HCT116 (cell line): ENCODE measurements around the gene HAND2. TPM values are rescaled to one million over a fixed set of nuclear protein-coding genes. Genes with fewer than 3 reads are reported as not detected.

Source experiments
- ATAC-seq: fragments of 200-7000 bp; cut with Tn5 transposase; 2 replicates; pipeline ENCODE4 v1.9.1; 2020; ENCODE audit warnings: mild to moderate bottlenecking, moderate library complexity
- BruUV-seq: library from RNA; stranded (reverse); fragments of 400-500 nt; replicated peaks from 2 replicates; lab custom pipeline; 2021; lab: Mats Ljungman, UMichigan
- CTCF ChIA-PET: fragments of 300-600 bp; sonication (Branson Sonifier 250); formaldehyde crosslinking; loops from one replicate; lab custom pipeline; 2021; ENCODE audit warnings: antibody characterized with exemption; lab: Charles Lee
- POLR2A ChIA-PET: fragments of 300-600, 350-600 bp; sonication (Branson Sonifier 250); formaldehyde crosslinking; loops from one replicate; lab custom pipeline; 2021; ENCODE audit warnings: antibody characterized with exemption; lab: Charles Lee
- RAD21 ChIA-PET, 2 experiments: fragments of 300-600 bp; sonication (Branson Sonifier 250); formaldehyde crosslinking; loops; one replicate each; lab custom pipeline; 2023; ENCODE audit warnings: low total read pairs in 2 of 2; ENCODE audit not compliant: uncharacterized antibody in 2 of 2, unreplicated experiment in 2 of 2, low non-redundant PET in 1 of 2; lab: Charles Lee
- DNase-seq: peaks from one replicate; pipeline ENCODE4 v3.0.0-alpha.2; 2010; ENCODE audit warnings: low read depth, low spot score
- H2AFZ ChIP-seq: fragments of 200-600 bp; shearing (Covaris generic), sonication (generic); 2 replicates; pipeline ENCODE4 v1.6.1; 2017; ENCODE audit warnings: low read depth, mixed run types, mixed read lengths, antibody characterized with exemption, low read length; ENCODE audit not compliant: poor library complexity, severe bottlenecking
- H3K27ac ChIP-seq: 2 replicates; pipeline ENCODE4 v1.5.1; 2012; ENCODE audit warnings: low read depth, low read length
- H3K27me3 ChIP-seq: fragments of 200-600 bp; sonication (generic); 2 replicates; pipeline ENCODE4 v1.6.1; 2016; ENCODE audit warnings: mixed run types, low read length, mixed read lengths; ENCODE audit not compliant: insufficient read depth
- H3K36me3 ChIP-seq, 2 experiments: fragments of 200-500 bp in 1 of 2; fragments of 200-600 bp in 1 of 2; sonication (Bioruptor generic) in 1 of 2; sonication (generic) in 1 of 2; 2 replicates each; pipeline versions ENCODE4 v1.5.1 to v1.6.1; 2014 to 2016; ENCODE audit warnings: low read length in 2 of 2, inconsistent platforms in 1 of 2, mixed read lengths in 1 of 2, mixed run types in 1 of 2; ENCODE audit not compliant: insufficient read depth in 2 of 2, control insufficient read depth in 1 of 2
- H3K4me1 ChIP-seq, 2 experiments: fragments of 200-600 bp in 1 of 2; sonication (generic) in 1 of 2; 2 replicates each; pipeline versions ENCODE4 v1.5.1 to v1.6.1; 2012 to 2017; ENCODE audit warnings: low read length in 2 of 2, inconsistent platforms in 1 of 2, mild to moderate bottlenecking in 1 of 2, mixed read lengths in 1 of 2, mixed run types in 1 of 2, moderate library complexity in 1 of 2; ENCODE audit not compliant: insufficient read depth in 2 of 2, control insufficient read depth in 1 of 2
- H3K4me2 ChIP-seq: fragments of 200-600 bp; sonication (generic); 2 replicates; pipeline ENCODE4 v1.6.1; 2017; ENCODE audit warnings: mixed run types, low read length, mixed read lengths
- H3K4me3 ChIP-seq, 2 experiments: fragments of 200-600 bp in 1 of 2; sonication (generic) in 1 of 2; replicated peaks in 1 of 2; 2 replicates each; pipeline ENCODE4 v1.5.1; 2011 to 2016; ENCODE audit warnings: low read length in 2 of 2, control low read depth in 1 of 2, low read depth in 1 of 2, mild to moderate bottlenecking in 1 of 2, mixed read lengths in 1 of 2, mixed run types in 1 of 2
- H3K79me2 ChIP-seq: fragments of 200-600 bp; sonication (generic); 2 replicates; pipeline ENCODE4 v1.6.1; 2017; ENCODE audit warnings: mild to moderate bottlenecking, mixed run types, low read length, moderate library complexity, mixed read lengths; ENCODE audit not compliant: insufficient read depth
- H3K9ac ChIP-seq: fragments of 200-600 bp; sonication (generic); 2 replicates; pipeline ENCODE4 v1.6.1; 2016; ENCODE audit warnings: low read length, mixed read lengths
- H3K9me2 ChIP-seq: fragments of 200-600 bp; sonication (generic), shearing (Covaris generic); 2 replicates; pipeline ENCODE4 v1.6.1; 2017; ENCODE audit warnings: mixed run types, mild to moderate bottlenecking, moderate library complexity; ENCODE audit not compliant: insufficient read depth
- H3K9me3 ChIP-seq, 2 experiments: fragments of 200-500 bp in 1 of 2; fragments of 200-600 bp in 1 of 2; sonication (Bioruptor generic) in 1 of 2; sonication (generic) in 1 of 2; 2 replicates each; pipeline ENCODE4 v1.6.1; 2014 to 2017; ENCODE audit warnings: low read length in 2 of 2, mixed read lengths in 2 of 2, inconsistent platforms in 1 of 2, low read depth in 1 of 2, mild to moderate bottlenecking in 1 of 2, mixed run types in 1 of 2, moderate library complexity in 1 of 2; ENCODE audit not compliant: control insufficient read depth in 1 of 2, insufficient read depth in 1 of 2
- H4K20me1 ChIP-seq: fragments of 200-600 bp; sonication (generic), shearing (Covaris generic); 2 replicates; pipeline ENCODE4 v1.6.1; 2017; ENCODE audit warnings: mixed run types, mild to moderate bottlenecking, moderate library complexity; ENCODE audit not compliant: insufficient read depth
- CBX3 ChIP-seq: IDR thresholded peaks from 2 replicates; pipeline ENCODE4 v1.6.1; 2012; ENCODE audit warnings: low read depth
- EGR1 ChIP-seq: IDR thresholded peaks from 2 replicates; pipeline ENCODE4 v1.6.1; 2012; ENCODE audit warnings: low read depth
- EZH2phosphoT487 ChIP-seq: fragments of 200-600 bp; IDR thresholded peaks from 2 replicates; pipeline ENCODE4 v1.6.1; 2018; ENCODE audit warnings: antibody characterized with exemption, borderline replicate concordance
- FOSL1 ChIP-seq: IDR thresholded peaks from 2 replicates; pipeline ENCODE4 v1.6.1; 2012; ENCODE audit warnings: low read depth
- JUND ChIP-seq: IDR thresholded peaks from 2 replicates; pipeline ENCODE4 v1.6.1; 2012
- POLR2A ChIP-seq: IDR thresholded peaks from 2 replicates; pipeline ENCODE4 v1.7.0; 2011; ENCODE audit warnings: borderline replicate concordance; ENCODE audit not compliant: insufficient read depth, insufficient read length; ENCODE audit errors: extremely low read depth
- POLR2AphosphoS5 ChIP-seq: IDR thresholded peaks from 2 replicates; pipeline ENCODE4 v1.6.1; 2011; ENCODE audit warnings: mild to moderate bottlenecking, low read depth, low read length, moderate library complexity
- RAD21 ChIP-seq: IDR thresholded peaks from 2 replicates; pipeline ENCODE4 v1.6.1; 2012; ENCODE audit warnings: low read depth, mild to moderate bottlenecking
- YY1 ChIP-seq: IDR thresholded peaks from 2 replicates; pipeline ENCODE4 v1.6.1; 2011; ENCODE audit warnings: low read length, low read depth, moderate library complexity, mild to moderate bottlenecking; ENCODE audit not compliant: insufficient replicate concordance; ENCODE audit errors: extremely low read depth
- ZFX ChIP-seq: fragments of 450-650 bp; IDR thresholded peaks from 2 replicates; pipeline ENCODE4 v1.6.1; 2017
- ZNF274 ChIP-seq: fragments of 200-500 bp; sonication (Bioruptor generic); IDR thresholded peaks from 2 replicates; pipeline ENCODE4 v1.6.1; 2014; ENCODE audit warnings: mild to moderate bottlenecking, low read depth, low read length, inconsistent platforms
- intact Hi-C: fragments of 100-400 bp; cut with micrococcal nuclease; formaldehyde crosslinking; loops from 2 replicates; pipeline ENCODE4 v1.10.0; 2022
- total RNA-seq: library from RNA; stranded (reverse); gene quantifications from one replicate; pipeline ENCODE4 v1.2.1, GENCODE V29; 2021; ENCODE audit not compliant: unreplicated experiment
- TF ChIP-seq, protein P1 (sequence below): IDR thresholded peaks from 2 replicates; pipeline ENCODE4 v1.6.1; 2012; ENCODE audit warnings: low read depth

Gene HAND2
- total RNA-seq, 1 experiment from 2014 or later = not detected

DNA sequence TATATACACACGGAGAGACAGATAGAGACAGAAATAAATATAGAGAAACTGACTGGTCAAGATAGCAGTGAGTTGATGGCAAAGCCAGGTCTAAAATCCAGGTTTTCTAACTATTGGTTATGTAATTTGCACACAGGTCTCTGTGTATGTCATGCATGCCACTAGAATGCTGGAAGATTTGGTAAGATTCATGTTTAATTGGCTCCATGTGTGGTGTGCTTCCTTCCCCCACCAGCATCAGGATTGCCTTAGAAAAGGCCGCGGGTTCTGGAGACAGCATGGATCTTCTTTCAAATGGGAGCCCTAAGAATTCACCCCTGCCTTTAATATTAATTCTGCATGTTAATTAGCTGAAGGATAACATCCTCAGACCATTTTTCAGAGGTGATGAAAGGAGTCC, 31.3 kb downstream of the HAND2 start:
- no peak for ATAC-seq
- Histone ChIP-seq H3K27ac (no peak overlapping the region), H3K79me2 (no peaks in the 10 kb centered on the region), H2AFZ (no peak overlapping the region), H3K9me2 (no peaks in the 10 kb centered on the region), H3K9me3 (no peaks in the 10 kb centered on the region), H3K36me3 (no peaks in the 10 kb centered on the region), H3K27me3 (no peaks in the 10 kb centered on the region), H3K4me3 (no peak overlapping the region), H4K20me1 (no peaks in the 10 kb centered on the region), H3K9ac (no peak overlapping the region), H3K4me2 (no peak overlapping the region), H3K4me1 (peaks cover 0 to 4% of the 10 kb centered on the region in 2 experiments; a peak in 1 of 4 replicates)
- RAD21 ChIA-PET = no interaction called here
- DNase-seq = no peak
- CTCF ChIA-PET = no interaction called here
- intact Hi-C loops = no loop called here
- no peak for TF ChIP-seq ZNF274
- TF ChIP-seq RAD21 = no peak
- no peak for TF ChIP-seq FOSL1
- no peak for TF ChIP-seq ZFX
- no peak for TF ChIP-seq POLR2AphosphoS5
- no peak for TF ChIP-seq POLR2A
- no peak for TF ChIP-seq CBX3
- TF ChIP-seq YY1 = no peak
- TF ChIP-seq, protein P1, sequence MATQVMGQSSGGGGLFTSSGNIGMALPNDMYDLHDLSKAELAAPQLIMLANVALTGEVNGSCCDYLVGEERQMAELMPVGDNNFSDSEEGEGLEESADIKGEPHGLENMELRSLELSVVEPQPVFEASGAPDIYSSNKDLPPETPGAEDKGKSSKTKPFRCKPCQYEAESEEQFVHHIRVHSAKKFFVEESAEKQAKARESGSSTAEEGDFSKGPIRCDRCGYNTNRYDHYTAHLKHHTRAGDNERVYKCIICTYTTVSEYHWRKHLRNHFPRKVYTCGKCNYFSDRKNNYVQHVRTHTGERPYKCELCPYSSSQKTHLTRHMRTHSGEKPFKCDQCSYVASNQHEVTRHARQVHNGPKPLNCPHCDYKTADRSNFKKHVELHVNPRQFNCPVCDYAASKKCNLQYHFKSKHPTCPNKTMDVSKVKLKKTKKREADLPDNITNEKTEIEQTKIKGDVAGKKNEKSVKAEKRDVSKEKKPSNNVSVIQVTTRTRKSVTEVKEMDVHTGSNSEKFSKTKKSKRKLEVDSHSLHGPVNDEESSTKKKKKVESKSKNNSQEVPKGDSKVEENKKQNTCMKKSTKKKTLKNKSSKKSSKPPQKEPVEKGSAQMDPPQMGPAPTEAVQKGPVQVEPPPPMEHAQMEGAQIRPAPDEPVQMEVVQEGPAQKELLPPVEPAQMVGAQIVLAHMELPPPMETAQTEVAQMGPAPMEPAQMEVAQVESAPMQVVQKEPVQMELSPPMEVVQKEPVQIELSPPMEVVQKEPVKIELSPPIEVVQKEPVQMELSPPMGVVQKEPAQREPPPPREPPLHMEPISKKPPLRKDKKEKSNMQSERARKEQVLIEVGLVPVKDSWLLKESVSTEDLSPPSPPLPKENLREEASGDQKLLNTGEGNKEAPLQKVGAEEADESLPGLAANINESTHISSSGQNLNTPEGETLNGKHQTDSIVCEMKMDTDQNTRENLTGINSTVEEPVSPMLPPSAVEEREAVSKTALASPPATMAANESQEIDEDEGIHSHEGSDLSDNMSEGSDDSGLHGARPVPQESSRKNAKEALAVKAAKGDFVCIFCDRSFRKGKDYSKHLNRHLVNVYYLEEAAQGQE = no peak
- TF ChIP-seq EZH2phosphoT487 = no peak
- TF ChIP-seq EGR1 = no peak
- TF ChIP-seq JUND = no peak
- no TSS peak for BruUV-seq
- POLR2A ChIA-PET = no interaction called here
